ENCODE results near the gene RERE.

- TF ChIP-seq EZH2 (IDR thresholded peaks at IDR 0.05; ENCODE audit: borderline replicate concordance, low read length): no peak
- TF ChIP-seq CTCF (conservative IDR thresholded peaks at IDR 0.05 in 1 of 2, IDR thresholded peaks at IDR 0.05 in 1 of 2; ENCODE audit: extremely low read depth in 1 of 2, insufficient read depth in 1 of 2, low read depth in 1 of 2, low read length in 2 of 2): no peak
These were observed 432.9 kb downstream of the RERE start for GRCh38 chr1:8384577-8384976.
